Posterior cingulate gyrus (tissue), 11 donors: ENCODE data around the gene MAP3K19.
A peak's percentile ranks its signal among the peaks of the same experiment; 100 is the strongest.
"Not testable (repeated sequence)": the region's sequence is repeated elsewhere in the genome, so short reads cannot be mapped to it uniquely, and the experiment has no call there.

Experiments used
- DNase-seq, 10 donors: peaks; one replicate each; pipeline versions ENCODE4 v3.0.0 to v3.0.0-alpha.2; 2020 to 2021; ENCODE audit warnings: mixed read lengths in 3 of 10
- intact Hi-C: fragments of 100-400 bp; cut with DNase I; formaldehyde crosslinking; loops from one replicate; pipeline ENCODE4 v1.15.1; 2023

MAP3K19 gene

DNA sequence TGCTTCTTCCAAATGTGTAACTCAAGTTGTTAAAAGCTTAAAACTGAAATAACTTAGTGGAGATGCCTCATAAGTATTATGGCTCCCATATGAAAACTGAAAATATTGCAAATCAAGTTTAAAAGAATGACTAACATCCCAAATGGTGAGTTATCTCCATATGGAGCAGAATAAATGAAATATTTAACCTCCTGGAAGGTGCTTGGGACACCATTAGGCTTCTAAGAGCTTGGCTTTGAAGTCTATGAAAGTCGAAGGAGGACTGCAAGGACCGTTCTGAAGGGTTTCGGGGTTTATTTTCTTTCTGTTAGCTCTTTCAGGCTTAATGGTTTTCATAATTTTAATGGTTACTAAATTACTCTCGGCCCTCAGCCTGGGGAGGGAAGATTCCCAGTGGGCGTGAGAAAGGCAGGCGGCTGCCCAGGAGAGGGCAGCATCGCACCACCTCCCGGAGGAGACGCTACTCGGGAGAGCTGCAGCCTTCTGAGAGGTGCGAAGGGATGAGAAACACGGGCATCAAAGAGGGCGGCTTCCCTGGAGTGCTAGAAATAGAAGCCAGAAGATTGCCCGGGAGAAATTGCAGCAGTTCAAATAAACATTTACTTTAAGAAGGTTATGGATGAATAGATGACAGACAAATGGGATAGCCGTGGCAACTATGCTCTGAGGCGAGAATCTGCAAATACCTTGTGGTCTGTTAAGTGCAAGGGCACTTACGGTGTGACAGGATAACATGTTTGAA, 43.1 kb downstream of the MAP3K19 start:
- peak; percentile 53 to 97 (median 83) for DNase-seq
- intact Hi-C loops = loop anchor here (1.0 kb wide), 2 partner anchors 597 to 706 kb away; no protein-coding TSS in a partner anchor

DNA sequence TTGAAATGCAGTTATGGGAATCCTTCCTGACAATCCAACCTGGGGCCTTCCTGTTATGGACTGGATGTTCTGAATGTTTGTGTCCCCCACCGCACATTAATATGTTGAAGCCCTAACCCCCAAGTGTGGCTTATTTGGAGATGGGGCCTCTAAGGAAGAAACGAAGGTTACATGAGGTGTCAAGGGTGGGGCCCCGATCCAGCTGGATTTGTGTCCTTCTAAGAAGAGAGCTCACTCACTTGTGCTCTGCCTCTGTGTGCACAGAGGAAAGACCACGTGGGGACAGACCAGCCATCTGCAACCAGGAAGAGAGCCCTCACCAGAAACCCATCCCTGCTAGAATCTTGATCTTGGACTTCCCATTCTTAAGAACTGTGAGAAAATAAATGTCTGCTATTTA, 44.4 kb downstream of the MAP3K19 start:
- intact Hi-C loops = no loop called here
- no peak for DNase-seq

DNA sequence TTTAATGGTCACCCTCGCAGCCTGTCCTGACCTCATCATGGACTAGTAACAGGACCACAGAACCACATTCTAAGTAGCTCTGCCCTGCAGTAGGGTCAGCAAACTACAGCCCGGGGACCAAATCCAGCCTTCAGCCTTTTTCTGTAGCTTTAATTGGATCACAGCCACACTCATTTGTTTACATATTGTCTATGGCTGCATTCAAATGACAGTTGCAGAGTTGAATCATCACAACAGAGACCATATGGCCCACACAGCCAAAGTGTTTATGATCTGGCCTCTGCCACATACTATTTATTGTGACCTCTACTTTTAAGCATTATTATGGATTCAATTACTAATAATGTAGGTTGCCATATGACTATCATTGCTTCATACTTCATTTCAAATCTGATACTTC, 47.7 kb downstream of the MAP3K19 start:
- intact Hi-C loops = no loop called here
- no peak for DNase-seq

DNA sequence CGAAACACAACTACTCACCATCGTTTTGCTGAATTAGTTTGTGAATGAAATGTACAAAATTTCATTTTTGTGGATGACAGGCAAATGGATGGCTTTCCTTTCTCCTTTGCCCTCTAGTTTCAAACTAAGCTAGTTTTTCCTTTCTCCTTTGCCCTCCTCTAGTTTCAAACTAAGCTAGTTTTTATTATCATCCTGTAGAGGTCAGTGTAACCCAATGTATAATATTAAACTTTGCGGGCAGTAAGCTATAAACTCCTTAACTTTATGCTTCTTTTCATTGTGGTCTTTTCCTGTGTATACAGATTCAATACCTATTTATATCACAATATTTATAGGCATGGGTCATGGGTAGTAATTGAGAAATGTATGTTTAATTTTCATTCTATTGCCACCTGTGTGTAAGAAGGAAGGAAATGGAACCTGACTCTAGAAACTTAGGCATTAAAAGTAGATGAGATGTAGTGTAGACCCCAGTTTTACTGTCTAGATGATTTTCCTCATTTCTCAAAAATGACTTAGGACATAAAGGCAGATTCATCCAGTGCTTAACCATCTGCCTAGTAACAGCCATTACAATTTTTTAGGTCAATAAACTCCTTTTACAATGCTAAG, 58.1 kb downstream of the MAP3K19 start:
- no peak for DNase-seq
- intact Hi-C loops = no loop called here

DNA sequence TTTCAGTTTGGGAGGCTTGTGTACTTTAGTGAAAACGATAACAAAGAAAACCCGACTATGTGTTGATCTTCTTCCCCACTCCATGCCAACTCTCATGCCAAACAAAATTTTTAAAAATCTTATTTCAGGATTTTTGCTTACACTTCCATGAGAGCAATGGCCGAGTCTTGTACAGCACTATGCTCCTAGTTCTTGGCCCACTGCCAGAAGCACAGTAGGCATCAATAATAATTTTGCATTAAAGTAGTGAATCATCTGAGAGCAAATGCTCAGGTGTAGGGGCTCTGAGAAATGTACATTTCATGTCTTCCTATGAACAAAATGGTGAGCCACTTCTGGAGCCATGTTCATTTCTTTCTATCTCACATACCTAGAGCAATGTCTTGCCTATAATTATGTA, 62.2 kb downstream of the MAP3K19 start:
- no peak for DNase-seq
- intact Hi-C loops = no loop called here

DNA sequence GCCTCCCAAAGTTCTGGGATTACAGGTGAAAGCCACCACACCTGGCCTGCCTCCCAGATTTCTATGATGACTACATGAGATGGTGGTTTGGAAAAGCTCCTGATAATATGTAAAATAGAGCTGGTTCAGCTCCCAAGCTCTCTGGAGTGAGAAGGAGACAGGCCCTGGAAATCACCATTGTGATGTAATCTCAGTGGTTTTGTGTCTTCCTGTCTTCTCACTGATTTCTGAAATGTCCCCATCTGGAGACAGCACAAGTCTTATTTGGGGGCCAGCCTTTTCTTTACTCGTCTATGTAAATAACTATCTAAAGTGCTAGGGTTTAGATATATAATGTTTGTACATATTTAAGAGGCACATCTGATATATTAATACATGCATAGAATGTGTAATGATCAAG, 64.6 kb downstream of the MAP3K19 start:
- intact Hi-C loops = no loop called here
- DNase-seq = no peak

DNA sequence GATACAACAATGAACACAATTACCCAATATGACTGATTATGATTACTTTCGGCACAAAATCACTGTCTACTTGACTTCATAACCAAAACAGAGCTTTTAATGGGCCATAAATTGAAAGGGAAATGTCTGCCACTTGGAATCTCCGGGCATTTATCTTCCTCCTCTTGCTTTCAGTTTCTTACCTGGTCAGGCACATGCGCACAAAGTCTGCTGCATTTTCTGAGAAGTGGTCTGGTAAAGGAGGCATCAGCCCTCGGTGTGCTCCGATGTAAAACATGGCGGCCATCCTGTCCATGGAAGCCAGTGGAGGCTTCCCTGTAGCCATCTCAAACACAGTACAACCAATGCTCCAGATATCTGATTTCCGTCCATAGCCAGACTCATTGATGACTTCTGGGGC, 66.6 kb downstream of the MAP3K19 start:
- no peak for DNase-seq
- intact Hi-C loops = no loop called here

DNA sequence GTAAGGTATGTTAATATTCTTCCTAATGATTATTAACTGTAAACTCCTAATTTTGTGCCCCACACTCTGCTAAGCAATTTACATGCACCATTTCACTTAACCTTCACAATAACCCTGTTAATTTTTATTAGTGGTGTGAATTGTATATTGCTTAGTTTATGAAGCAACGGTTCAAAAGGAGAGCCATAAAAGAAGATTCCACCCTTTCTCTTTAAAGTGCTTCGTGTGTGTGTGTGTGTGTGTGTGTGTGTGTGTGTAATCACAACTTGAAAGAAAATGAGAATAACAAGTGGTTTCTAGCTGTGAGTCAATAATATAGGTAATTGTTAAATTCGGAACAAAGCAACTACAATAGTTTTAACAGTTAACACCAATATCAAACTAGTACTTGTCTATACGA, 68.0 kb downstream of the MAP3K19 start:
- intact Hi-C loops = no loop called here
- no peak for DNase-seq

DNA sequence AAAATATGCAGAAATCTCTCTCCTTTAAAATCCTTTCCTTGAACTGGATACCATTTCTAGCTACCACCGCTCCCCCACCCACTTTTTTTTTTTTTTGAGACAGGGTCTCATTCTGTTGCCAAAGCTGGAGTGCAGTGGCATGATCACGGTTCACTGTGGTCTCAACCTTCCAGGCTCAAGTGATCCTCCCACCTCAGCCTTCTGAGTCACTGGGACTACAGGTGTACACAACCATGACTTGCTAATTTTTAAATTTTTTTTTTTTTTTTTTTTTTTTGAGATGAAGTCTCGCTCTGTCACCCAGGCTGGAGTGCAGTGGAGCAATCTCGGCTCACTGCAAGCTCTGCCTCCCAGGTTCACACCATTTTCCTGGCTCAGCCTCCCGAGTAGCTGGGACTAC, 70.1 kb downstream of the MAP3K19 start:
- DNase-seq, intact Hi-C loops: not testable (repeated sequence)

DNA sequence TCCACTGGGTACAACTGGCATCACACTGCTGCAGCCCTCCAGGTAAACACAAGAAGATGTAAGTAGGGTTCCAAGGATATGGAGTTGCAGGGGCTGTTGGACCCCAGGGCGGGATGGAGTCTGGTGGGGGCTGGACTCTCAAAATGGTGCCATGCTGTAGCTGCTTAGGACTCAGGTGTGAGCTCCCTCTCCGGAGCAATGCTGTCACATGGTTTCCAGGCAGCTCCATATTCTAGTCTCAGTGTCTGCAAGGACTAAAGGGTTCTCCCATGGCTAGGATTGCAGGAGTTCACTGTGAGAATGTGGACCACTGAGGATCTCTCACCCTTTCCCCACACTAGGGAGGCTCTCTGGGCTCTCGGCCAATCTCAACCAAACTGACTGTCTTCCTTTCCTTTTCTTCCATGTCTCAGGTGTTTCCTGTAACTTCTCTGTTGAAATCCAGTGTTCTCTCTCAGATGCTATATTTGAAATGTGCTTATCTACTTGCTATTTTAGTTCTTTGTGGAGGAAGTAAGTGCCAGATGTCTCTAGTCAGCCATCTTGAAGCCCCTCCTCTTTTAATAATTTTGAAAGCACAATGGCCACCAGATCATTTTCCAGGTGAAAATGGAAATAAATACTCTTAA, 71.1 kb downstream of the MAP3K19 start:
- intact Hi-C loops = no loop called here
- no peak for DNase-seq

DNA sequence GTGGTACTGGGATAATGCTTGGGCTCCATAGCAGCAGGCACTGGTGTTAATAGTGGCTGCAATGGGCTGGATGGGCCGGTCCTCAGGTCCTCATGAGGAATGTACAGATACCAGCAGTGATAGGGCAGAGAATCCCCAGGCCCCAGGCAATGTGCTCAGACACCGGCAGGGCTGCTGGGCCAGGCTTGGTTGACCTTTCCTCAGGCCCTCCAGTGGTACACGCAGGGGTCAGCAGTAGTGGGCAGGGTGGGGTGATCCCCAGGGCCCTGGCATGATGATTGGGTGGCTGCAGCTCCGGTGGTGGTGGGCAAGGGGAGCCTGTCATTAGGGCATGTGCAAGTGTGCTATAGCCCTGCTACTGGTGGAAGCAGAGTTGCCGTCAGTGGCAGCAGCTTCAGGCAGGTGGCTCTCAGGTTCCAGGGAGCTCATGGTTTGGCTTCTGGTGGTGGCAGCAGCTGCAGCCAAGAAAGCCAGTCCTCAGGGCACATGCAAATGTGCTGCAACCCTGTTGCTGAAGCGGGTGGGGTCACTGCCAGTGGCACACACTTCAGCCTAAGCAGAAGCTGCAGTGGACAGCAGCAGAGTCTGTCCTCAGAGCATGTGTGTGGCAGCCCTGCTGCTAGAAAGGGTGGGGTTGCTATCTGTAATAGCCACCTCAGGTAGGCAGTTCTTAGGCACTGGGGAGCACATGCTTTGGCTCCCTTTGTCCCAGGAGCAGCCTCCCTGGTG, 71.8 kb downstream of the MAP3K19 start:
- intact Hi-C loops = no loop called here
- peak in 1 of 10 donors; percentile 54 for DNase-seq

DNA sequence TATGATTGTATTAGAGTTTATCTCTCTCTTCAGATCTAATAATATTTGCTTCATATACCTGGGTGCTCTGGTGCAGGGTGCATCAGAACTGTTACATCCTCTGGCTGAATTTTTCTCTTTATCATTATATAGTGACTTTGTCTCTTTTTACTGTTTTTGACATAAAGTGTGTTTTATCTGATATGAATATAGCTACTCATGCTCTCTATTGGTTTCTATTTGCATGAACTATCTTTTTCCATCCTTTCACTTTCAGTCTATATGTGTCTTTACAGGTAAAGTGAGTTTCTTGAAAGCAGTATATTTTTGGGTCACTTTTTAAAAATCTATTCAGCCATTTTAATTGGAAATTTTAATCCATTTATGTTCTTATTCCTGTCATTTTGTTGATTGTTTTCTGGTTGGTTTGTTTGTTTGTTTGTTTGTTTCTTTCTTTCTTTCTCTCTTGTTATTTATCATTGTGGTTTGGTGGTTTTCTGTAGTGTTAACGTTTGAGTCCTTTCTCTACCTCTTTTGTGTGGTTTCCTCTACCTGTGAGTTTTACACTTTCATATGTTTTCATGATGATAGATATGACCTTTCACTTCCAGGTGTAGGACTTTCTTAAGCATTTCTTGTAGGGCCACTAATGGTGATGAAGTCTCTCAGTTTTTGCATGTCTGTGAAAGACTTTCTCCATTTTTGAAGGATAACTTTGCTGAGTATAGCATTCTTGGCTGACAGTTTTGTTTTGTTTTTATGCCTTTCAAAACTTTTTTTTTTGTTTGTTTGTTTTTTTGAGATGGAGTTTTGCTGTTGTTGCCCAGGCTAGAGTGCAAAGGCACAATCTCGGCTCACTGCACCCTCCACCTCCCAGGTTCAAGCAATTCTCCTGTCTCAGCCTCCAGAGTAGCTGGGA, 73.8 kb downstream of the MAP3K19 start:
- DNase-seq = no peak
- intact Hi-C loops = no loop called here

DNA sequence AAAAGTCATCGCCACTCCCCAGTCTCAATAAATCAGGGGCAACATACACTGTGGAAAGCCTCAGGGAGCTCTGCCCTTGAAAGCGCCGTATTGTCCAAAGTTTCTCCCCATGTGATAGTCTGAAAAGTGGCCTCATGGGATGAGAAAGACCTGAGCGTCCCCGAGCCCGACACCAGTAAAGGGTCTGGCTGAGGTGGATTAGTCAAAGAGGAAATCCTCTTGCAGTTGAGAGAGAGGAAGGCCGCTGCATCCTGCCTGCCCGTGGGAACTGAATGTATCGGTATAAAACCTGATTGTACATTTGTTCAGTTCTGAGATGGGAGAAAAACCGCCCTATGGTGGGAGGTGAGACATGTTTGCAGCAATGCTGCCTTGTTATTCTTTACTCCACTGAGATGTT, 80.1 kb downstream of the MAP3K19 start:
- intact Hi-C loops, DNase-seq: not testable (repeated sequence)

DNA sequence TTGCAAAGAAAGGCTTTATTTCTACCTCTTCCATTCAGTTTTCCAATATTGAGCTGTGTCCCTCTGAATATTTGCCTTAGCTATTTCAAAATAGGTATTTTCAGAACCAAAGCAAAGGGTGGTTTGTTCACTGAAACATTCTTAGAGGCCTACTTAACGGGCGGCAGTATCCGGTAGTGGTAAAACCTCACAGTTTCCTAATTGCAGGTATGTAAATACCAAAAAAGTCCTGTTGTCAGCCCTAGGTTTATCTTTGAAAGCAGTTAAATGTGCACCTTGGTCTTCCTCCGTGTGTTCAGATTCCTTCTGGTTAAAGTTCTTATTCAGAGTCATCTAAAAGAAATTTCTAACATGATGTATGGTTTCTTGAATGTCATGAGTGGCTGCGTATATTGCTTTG, 89.8 kb downstream of the MAP3K19 start:
- no peak for DNase-seq
- intact Hi-C loops = no loop called here

DNA sequence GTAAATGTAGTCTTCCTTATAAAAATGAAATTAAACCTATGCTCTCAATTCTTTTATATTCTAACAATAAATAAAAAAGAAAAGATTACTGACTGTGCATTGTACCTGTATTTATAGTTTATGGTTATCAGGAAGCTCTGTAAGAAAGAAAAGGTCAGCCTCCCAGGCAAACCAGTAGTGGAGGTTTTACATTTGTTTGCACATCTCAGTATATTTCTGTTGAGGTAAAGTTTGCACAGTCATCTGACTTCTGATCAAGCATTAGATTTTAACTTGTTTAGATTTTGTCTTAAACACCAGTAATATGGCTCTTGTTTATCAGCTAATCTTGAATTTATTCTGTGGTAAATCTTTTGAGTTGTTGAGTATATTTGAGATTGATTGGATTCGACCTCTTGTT, 91.5 kb downstream of the MAP3K19 start:
- no peak for DNase-seq
- intact Hi-C loops = no loop called here

DNA sequence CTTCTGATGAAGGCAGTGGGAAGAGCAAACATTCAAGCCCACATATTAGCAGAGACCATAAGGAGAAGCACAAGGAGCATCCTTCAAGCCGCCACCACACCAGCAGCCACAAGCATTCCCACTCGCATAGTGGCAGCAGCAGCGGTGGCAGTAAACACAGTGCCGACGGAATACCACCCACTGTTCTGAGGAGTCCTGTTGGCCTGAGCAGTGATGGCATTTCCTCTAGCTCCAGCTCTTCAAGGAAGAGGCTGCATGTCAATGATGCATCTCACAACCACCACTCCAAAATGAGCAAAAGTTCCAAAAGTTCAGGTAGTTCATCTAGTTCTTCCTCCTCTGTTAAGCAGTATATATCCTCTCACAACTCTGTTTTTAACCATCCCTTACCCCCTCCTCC, 93.2 kb downstream of the MAP3K19 start:
- intact Hi-C loops = no loop called here
- DNase-seq = peak in 1 of 10 donors; percentile 42

DNA sequence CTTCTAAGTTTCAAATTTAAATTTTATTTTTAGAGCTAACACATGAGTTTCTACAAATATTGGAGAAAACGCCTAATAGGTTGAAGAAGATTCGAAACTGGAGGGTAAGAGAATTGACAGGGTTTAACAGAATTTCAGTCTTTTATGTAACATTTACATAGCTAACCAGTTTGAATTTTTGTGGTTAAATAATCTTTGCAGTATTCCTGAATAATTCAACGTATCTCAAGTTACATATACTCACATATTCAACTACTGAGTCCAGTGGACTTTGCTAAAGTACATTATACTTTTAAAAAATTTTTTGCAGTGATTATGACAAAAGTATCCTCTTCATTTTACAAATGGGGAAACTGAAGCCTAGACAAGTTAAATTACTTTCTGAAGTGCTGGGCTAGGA, 94.6 kb downstream of the MAP3K19 start:
- intact Hi-C loops = no loop called here

DNA sequence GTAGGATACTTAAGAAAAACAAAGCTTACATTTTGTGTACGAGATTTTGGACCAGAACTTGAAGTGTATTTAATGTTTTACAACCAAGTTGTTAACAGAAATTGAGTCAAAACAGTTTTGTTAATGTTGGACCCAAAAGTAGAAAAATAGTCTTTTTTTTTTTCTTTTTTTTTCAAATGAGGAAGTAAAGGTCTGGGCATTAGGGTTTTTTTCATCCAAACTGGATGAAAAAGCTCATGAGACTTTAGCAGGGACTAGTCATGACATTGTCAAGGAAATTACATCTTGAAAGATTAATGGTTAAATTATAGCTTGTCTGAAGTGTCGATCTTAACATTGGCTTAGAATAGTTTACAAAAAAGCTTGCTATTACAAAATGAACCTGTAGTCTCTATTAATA, 96.4 kb downstream of the MAP3K19 start:
- DNase-seq = no peak
- intact Hi-C loops = no loop called here

More for the DNA sequence above, 94.6 kb downstream of the MAP3K19 start:
- DNase-seq = no peak

DNA sequence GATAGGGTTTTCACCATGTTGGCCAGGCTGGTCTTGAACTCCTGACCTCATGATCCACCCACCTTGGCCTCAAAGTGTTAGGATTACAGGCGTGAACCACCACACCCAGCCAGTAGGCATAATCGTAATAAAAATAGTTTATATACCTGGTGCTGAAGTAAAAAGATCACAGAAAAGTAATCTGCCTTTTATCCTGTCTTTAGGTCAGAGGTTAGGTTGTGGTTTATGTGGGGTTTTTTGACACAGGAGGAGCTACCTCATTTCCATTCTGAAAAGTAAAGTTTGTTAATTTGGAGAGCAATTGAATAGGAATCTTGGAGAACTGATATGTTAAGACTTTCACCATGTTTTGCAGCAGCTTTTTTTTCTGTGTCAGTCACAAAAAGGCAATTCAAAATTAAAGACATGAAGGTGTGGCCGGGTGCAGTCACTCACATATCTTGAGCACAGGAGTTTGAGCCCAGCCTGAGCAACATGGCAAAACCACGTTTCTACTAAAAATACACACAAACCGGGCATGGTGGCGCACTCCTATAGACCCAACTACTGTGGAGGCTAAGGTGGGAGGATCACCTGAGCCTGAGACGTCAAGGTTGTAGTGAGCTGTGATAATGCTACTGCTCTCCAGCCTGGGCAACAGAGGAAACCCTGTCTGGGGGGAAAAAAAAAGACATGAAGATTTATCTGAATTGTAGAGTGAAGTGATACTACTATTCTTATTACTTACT, 97.1 kb downstream of the MAP3K19 start:
- no peak for DNase-seq
- intact Hi-C loops = no loop called here

DNA sequence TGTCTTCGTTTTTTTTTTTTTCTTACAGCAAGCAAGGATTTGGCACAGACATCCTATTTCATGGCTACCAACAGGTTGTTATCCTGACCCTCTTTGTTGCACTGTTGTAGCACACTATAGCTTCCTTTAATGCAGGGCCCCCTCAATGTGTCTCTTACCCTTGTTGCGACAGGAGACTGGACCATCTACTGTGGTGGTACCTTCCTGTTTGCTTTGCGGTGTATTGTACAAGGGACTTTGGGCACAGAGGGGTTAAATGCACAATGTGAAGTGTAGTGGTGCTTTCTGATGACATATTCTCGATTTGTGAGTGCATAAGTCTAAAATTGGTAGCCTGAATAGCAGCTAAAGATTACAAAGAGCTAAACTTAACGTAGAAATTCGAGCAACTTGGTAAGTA, 101.2 kb downstream of the MAP3K19 start:
- DNase-seq = no peak
- intact Hi-C loops = no loop called here
